Right renal pelvis (tissue), 4 donors: ENCODE measurements around the gene UNC5C. TPM values are rescaled to one million over a fixed set of nuclear protein-coding genes. Genes with fewer than 3 reads are reported as not detected.

Experiments
- DNase-seq, 4 donors: peaks; one replicate each; pipeline ENCODE4 v3.0.0-alpha.2; 2013; ENCODE audit warnings: low read depth in 4 of 4, low spot score in 3 of 4, missing footprints in 1 of 4
- polyA plus RNA-seq, 4 donors: library from polyadenylated mRNA; unstranded; fragments of 120-200 nt; gene quantifications; one replicate each; pipeline ENCODE4 v1.2.1, GENCODE V29; 2013; ENCODE audit not compliant: insufficient read length in 4 of 4

Gene UNC5C
- polyA plus RNA-seq, 4 donors, result 35.4 to 42.9 (median 38.2) TPM

GRCh38 chr4:95232358-95233156, 316.2 kb downstream of the UNC5C start:
- DNase-seq, result no peak

DNA sequence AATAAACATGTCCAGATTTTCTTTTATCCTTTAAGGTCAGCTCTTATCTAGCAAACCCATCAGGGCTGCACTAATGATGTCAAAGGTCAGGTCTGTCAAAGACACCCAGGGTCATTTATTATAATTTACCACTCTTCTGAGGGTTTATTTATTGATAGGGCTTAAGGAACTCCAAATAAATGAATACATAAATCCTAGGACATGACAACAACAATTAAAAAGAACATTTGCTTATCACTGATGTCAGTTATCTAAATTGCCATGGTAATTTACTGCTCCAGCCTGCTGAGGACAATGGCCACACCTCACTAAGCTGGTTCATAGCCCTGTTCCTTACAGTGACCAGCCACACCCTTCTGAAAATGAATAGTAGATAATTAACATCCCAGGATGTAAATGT, 317.1 kb downstream of the UNC5C start:
- DNase-seq, result no peak

DNA sequence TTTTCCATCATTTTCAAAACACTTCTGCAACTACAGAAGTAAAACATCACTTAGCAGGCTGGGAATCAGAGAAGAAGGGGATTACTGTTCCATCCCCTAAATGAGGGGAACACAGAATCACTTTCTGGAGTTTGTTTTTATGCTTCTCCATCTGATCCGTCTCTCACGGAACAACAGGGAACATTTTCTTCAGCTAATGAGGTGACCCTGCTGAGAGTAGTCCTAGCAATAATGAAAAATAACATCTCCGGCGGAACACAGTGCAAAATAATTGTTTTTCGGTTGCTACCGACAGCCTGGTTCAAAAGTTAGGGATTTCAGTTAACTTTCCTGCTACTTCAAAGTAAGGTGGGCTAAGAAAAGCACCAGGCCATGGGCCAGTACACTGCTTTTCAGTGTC, 322.9 kb downstream of the UNC5C start:
- no peak for DNase-seq

DNA sequence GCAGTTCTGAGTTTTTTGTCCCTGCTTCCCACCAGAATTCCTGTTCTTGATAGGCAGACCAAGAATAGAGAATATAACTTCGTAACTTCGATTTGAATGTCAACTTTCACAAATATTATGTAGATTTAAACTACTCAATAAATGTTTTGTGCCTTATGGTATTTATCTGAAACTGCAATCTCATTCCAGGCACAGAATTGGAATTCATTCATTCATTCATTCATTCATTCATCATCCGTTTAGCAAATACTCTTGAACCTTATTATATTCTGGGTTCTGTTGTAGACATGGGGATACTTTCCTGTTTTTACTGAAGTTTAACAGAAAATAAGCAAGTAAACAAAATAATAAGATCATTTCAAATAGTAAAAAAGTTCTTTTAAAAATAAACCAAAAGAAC, 324.4 kb downstream of the UNC5C start:
- DNase-seq, result no peak

- no peak for DNase-seq
Observed at GRCh38 chr4:95220205-95221175, 328.3 kb downstream of the UNC5C start.

- DNase-seq, result no peak
Observed at GRCh38 chr4:95219109-95219508, 329.7 kb downstream of the UNC5C start.

- DNase-seq, result no peak
Observed at GRCh38 chr4:95217197-95217596, 331.6 kb downstream of the UNC5C start.

DNA sequence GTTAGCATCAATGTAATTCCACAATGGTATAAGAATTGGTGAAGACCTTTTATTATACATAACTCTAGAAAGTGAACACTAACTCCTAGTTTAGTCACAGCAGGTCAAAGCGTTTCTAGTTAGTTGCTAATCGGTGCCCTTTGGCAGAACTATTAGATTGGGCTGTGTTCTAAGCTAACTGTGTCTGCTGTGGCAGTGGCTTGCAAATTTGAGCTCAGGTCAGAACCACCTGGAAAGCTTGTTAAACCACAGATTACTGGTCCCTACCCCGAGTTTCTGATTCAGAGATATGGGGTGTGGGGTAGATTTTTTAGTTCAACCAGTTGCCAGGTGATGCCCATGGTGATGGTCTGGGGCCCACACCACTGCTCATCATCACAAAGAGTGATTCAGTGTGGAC, 332.1 kb downstream of the UNC5C start:
- DNase-seq, result no peak

GRCh38 chr4:95215991-95216605, 332.7 kb downstream of the UNC5C start:
- DNase-seq, result no peak

GRCh38 chr4:95215043-95215442, 333.7 kb downstream of the UNC5C start:
- no peak for DNase-seq

DNA sequence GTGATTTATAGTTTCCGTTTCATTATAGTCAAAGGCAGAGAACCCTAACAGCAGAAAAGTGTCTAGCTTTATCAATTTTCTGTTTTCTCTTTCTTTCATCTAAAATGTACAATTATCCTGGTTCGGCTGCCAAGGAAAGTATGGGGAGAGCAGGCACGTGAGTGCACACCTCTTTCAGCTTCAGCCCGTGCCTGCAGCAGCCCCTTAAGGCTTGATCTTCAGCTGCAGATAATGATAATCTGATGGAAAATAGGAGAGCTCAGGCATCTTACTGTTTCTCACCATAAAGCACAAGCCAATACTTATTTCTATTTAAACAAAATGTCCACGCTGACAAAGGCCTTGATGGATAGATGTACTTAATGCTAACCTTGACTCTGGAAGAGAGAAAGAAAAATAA, 334.4 kb downstream of the UNC5C start:
- no peak for DNase-seq

- DNase-seq, result no peak
Observed at GRCh38 chr4:95213366-95213765, 335.4 kb downstream of the UNC5C start.

DNA sequence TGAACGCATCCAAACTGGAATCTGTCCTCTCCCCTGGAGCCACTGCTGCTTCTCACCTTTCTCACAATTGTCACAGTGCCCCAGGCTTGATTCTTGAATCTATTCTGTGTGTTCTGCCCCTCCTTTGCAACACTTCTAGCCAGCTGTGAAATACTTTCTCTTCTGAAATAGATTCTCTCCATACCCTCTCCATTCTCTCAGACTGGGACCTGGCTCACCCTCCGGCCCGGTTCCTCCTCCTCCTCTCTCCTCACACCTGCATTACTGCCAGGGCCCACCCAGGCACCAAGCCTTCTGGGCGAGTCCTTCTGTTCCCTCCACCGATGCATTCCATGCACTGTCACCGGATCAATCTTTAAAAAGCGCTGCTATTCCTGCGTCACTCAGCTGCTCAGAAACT, 336.1 kb downstream of the UNC5C start:
- no peak for DNase-seq

- no peak for DNase-seq
Observed at GRCh38 chr4:95209927-95210326, 338.8 kb downstream of the UNC5C start.

- DNase-seq, result no peak
Observed at GRCh38 chr4:95204873-95205272, 343.9 kb downstream of the UNC5C start.

DNA sequence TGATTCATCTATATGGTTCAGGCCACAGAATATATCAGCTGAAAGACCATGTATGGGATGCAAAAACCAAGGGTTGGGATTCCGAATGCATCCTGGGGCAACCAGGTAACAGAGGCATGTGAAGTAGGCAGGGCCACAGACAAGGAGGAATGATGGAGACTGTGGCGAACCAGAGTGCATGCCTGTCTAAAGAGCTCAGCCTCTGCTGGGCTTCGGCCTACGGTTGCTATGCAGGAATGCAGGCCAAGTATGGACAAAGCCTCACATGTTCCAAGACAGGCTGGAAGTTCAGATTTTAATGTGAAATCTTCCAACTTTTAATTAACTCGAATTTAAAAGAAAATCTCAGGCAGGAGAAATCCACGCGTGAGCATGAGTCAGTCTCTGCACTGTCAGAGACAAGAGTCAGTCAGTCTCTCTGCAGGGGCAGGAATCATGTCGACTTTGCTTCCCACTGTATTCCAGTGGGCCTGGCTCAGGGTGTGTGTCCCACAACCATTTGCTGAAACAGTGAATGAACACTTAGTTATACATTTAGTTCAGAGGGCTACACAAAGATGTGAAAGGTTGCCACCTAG, 344.4 kb downstream of the UNC5C start:
- DNase-seq, result no peak

GRCh38 chr4:95198961-95199360, 349.8 kb downstream of the UNC5C start:
- DNase-seq, result no peak

DNA sequence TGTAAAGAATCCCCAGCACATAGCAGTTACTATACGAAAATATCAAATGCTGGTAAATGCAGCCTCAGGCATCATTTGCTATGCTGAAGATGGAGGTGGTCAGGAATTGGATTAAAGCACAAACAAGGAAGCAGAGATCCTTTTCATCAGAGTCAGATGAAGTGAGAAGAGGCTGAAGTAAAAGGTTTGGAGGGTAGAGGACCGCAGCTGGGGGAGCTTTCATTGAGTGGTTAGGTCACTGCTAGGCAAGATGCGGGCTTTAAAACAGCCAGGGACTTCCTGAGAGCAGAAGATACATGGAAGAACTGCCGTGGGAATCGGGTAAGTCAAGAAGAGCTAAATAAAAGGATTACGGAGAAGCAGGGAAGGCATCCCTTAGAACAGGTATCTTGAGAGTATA, 351.4 kb downstream of the UNC5C start:
- no peak for DNase-seq

GRCh38 chr4:95193391-95194224, 355.2 kb downstream of the UNC5C start:
- no peak for DNase-seq

DNA sequence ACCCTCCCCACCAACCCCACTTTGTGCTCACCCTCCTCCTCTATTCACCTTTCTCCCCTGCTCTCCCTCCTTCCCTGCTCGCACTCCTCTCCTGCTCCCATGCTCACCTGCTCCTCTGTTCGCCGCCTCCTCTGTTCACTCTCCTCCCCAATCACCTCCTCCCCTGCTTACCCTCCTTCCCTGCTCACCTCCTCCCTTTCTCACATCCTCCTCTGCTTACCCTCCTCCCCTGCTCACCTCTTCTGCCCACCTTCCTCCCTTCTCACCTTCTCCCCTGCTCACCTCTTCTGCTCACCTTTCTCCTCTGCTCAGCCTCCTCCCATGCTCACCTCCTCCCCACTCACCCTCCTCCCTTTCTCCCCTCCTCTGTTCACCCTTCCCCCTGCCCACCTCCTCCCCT, 357.2 kb downstream of the UNC5C start:
- no peak for DNase-seq
